Stimulated activated naive B cell treated with anti-CD40 and anti-IgM and Interleukin-4, amounts not matched to agents 10 μg/mL and 1 μg/mL and 100 μg/mL, for 72 hours (primary cell): ENCODE results near the gene FHAD1.

Experiments
- ATAC-seq, 2 donors: fragments of 150-1000 bp; cut with Tn5 transposase; replicated peaks; 2 replicates each; pipeline ENCODE4 v1.10.0; 2021; ENCODE audit warnings: moderate library complexity in 1 of 2
- DNase-seq: peaks from one replicate; pipeline ENCODE4 v3.0.0; 2021
- H3K27ac Mint-ChIP-seq: one replicate; pipeline ENCODE4 v1.8.0; 2022; ENCODE audit warnings: mild to moderate bottlenecking, mixed read lengths
- H3K27me3 Mint-ChIP-seq, 2 donors: one replicate each; pipeline ENCODE4 v1.8.0; 2022; ENCODE audit warnings: mixed read lengths in 2 of 2
- H3K36me3 Mint-ChIP-seq, 2 donors: one replicate each; pipeline ENCODE4 v1.8.0; 2022; ENCODE audit warnings: mixed read lengths in 2 of 2, mild to moderate bottlenecking in 1 of 2
- H3K4me1 Mint-ChIP-seq, 2 donors: one replicate each; pipeline ENCODE4 v1.8.0; 2022; ENCODE audit warnings: mixed read lengths in 2 of 2, mild to moderate bottlenecking in 1 of 2
- H3K4me3 Mint-ChIP-seq, 2 donors: one replicate each; pipeline ENCODE4 v1.8.0; 2022; ENCODE audit warnings: mild to moderate bottlenecking in 2 of 2, mixed read lengths in 2 of 2, moderate library complexity in 1 of 2
- H3K9me3 Mint-ChIP-seq, 2 donors: one replicate each; pipeline ENCODE4 v1.8.0; 2022; ENCODE audit warnings: mixed read lengths in 2 of 2, mild to moderate bottlenecking in 1 of 2

The FHAD1 gene

DNA sequence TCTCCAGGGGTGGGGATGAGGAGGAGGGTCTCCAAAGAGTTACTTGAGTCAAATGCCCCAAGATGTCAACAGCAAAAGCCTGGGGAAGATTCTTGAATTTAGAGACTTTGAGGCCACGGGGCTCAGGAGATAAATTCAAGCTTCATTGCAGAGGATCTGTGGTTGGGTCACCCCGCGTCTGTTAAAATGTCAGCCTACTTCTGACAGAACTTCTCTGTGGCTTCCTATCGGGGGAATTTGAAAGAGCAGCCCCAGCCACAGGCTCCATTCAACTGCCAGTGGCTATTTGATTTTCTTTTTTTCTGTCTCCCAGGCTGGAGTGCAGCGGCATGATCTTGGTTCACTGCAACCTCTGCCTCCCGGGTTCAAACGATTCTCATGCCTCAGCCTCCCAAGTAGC, 100.2 kb downstream of the FHAD1 start:
- ATAC-seq (peak; percentile 57 to 68), DNase-seq (no peak)
- Mint-ChIP-seq H3K4me1 (peaks cover 6 to 41% of the 10 kb centered on the region in 2 donors), H3K9me3 (no peaks in the 10 kb centered on the region), H3K27ac (no peak overlapping the region), H3K27me3 (peaks cover 47 to 50% of the 10 kb centered on the region in 2 donors), H3K4me3 (no peak overlapping the region), H3K36me3 (no peaks in the 10 kb centered on the region)

- Mint-ChIP-seq H3K4me3 (no peak overlapping the region), H3K27ac (no peak overlapping the region), H3K9me3 (no peaks in the 10 kb centered on the region), H3K4me1 (peaks cover 9 to 42% of the 10 kb centered on the region in 2 donors), H3K36me3 (no peaks in the 10 kb centered on the region), H3K27me3 (peaks cover 46 to 54% of the 10 kb centered on the region in 2 donors)
- DNase-seq: no peak
- ATAC-seq: no peak
Measured at GRCh38 chr1:15348648-15349047, 101.6 kb downstream of the FHAD1 start.

- H3K4me1 Mint-ChIP-seq: peaks cover 9 to 39% of the 10 kb centered on the region in 2 donors
- DNase-seq: no peak
Measured at GRCh38 chr1:15349133-15349532, 102.1 kb downstream of the FHAD1 start.

DNA sequence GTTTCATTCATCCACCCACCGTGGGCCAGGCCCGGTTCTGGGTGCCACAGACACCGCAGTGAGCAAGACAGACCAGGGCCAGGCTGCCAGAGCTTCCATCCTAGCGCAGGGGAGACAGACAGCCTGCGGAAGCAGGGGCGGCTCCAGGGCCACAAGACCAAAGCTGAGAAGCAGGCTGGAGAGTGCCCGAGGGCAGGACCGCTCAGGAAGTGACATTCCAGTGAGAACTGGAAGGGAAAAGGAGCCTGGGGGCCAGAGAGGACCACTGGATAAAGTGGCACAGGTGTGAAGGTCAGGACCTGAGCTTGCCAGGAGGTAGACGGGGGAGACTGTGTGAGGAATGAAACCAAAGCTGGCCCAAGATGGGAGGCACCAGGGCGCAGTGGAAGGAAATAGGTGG, 103.1 kb downstream of the FHAD1 start:
- peaks cover 9 to 33% of the 10 kb centered on the region in 2 donors for H3K4me1 Mint-ChIP-seq
- H3K36me3 Mint-ChIP-seq: no peaks in the 10 kb centered on the region
- no peak overlapping the region for H3K27ac Mint-ChIP-seq
- H3K27me3 Mint-ChIP-seq: peaks cover 34 to 48% of the 10 kb centered on the region in 2 donors
- no peak overlapping the region for H3K4me3 Mint-ChIP-seq
- H3K9me3 Mint-ChIP-seq: no peaks in the 10 kb centered on the region
- ATAC-seq: no peak
- no peak for DNase-seq

More at GRCh38 chr1:15349133-15349532, 102.1 kb downstream of the FHAD1 start:
- H3K4me3 Mint-ChIP-seq: no peak overlapping the region
- H3K27ac Mint-ChIP-seq: no peak overlapping the region
- no peaks in the 10 kb centered on the region for H3K9me3 Mint-ChIP-seq
- no peak for ATAC-seq
- H3K27me3 Mint-ChIP-seq: peaks cover 41 to 53% of the 10 kb centered on the region in 2 donors
- H3K36me3 Mint-ChIP-seq: no peaks in the 10 kb centered on the region

- H3K9me3 Mint-ChIP-seq: no peaks in the 10 kb centered on the region
- ATAC-seq: no peak
- H3K4me3 Mint-ChIP-seq: no peak overlapping the region
- no peak overlapping the region for H3K27ac Mint-ChIP-seq
- H3K27me3 Mint-ChIP-seq: peaks cover 29 to 43% of the 10 kb centered on the region in 2 donors
- no peak for DNase-seq
- no peaks in the 10 kb centered on the region for H3K36me3 Mint-ChIP-seq
- peaks cover 5 to 28% of the 10 kb centered on the region in 2 donors for H3K4me1 Mint-ChIP-seq
Measured at GRCh38 chr1:15350551-15351200, 103.7 kb downstream of the FHAD1 start.

- DNase-seq (no peak), ATAC-seq (no peak)
- no peak overlapping the region for H3K27ac Mint-ChIP-seq
- peaks cover 3 to 22% of the 10 kb centered on the region in 2 donors for H3K4me1 Mint-ChIP-seq
- no peaks in the 10 kb centered on the region for H3K9me3 Mint-ChIP-seq
- H3K27me3 Mint-ChIP-seq: peaks cover 26 to 37% of the 10 kb centered on the region in 2 donors
- no peaks in the 10 kb centered on the region for H3K36me3 Mint-ChIP-seq
- no peak overlapping the region for H3K4me3 Mint-ChIP-seq
Measured at GRCh38 chr1:15351310-15351709, 104.3 kb downstream of the FHAD1 start.

GRCh38 chr1:15352128-15352957, 105.3 kb downstream of the FHAD1 start:
- DNase-seq (no peak), ATAC-seq (peak in 1 of 2 donors; percentile 56)
- Mint-ChIP-seq H3K27ac (no peak overlapping the region), H3K36me3 (no peaks in the 10 kb centered on the region), H3K9me3 (no peaks in the 10 kb centered on the region), H3K27me3 (peaks cover 29 to 38% of the 10 kb centered on the region in 2 donors), H3K4me3 (no peak overlapping the region), H3K4me1 (peaks cover 3 to 15% of the 10 kb centered on the region in 2 donors)

DNA sequence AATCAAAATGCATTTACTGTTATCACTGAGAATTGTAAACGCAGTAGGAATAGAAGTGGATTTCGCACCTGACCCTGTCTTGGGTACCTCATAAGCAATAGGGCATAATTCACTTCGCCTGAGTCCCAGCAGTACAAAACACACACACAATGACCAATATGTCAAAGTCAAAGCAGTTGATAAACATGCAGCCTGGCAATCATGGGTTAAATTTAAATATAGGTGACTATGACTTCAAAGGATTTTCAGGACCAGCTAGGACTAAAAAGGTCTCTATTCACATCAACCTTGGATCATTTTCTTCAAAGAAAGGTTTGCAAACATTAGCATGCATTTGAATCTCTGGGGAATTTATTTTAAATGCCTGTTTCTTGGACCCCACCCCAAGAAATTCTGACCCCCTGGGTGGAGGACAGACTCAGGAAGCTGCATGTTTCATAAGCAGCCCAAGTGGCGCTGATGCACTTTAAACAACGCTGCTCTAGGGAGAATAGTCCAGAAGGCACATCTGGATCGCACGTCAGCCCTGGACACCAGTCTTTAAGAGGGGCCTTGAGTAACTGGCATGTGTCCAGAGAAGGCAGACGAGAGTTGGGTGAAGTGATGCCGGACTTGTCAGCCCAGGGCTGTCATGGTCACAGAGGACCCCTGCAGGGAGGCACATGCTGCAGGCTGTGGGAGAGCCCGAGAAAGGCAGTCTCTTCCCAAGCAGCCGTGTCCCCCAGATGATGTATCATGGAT, 107.0 kb downstream of the FHAD1 start:
- ATAC-seq (no peak), DNase-seq (no peak)
- H3K4me1 Mint-ChIP-seq: peaks cover 3 to 9% of the 10 kb centered on the region in 2 donors
- H3K9me3 Mint-ChIP-seq: no peaks in the 10 kb centered on the region
- no peak overlapping the region for H3K4me3 Mint-ChIP-seq
- no peaks in the 10 kb centered on the region for H3K36me3 Mint-ChIP-seq
- no peak overlapping the region for H3K27ac Mint-ChIP-seq
- peaks cover 23 to 43% of the 10 kb centered on the region in 2 donors for H3K27me3 Mint-ChIP-seq

- Mint-ChIP-seq H3K27me3 (peaks cover 23 to 43% of the 10 kb centered on the region in 2 donors), H3K36me3 (no peaks in the 10 kb centered on the region), H3K4me1 (peaks cover 3 to 9% of the 10 kb centered on the region in 2 donors), H3K27ac (no peak overlapping the region), H3K9me3 (no peaks in the 10 kb centered on the region), H3K4me3 (no peak overlapping the region)
- no peak for DNase-seq
- no peak for ATAC-seq
Measured at GRCh38 chr1:15354580-15354965, 107.5 kb downstream of the FHAD1 start.

DNA sequence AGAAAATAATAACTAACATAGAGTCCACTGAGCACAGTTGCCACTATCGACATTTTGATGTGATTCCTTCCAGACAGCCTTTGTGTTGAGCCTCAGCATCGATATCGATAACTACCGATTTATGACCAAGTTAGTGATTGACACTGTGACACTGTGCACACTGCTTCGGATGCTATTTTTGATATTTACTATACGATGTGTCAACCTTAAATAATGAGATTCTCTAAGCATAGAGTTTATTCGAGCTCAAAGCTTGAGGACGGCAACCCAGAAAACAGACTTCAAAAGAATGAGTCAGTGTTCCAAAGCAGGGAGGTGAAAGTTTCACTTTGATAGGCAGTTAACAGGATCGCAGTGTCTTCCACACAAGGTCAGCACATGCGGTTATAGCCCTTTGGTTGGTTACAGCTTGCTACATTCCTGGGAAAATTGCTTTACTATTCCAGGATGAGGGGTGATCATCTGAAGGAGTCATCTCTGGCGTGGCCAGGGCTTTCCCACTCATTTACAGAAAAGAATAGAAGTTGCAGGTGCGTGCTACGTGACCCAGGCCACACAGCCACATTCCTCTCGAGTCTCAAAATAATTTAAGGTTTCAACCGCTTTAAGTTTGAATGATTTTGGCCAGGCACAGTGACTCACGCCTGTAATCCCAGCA, 109.1 kb downstream of the FHAD1 start:
- ATAC-seq (no peak), DNase-seq (no peak)
- Mint-ChIP-seq H3K4me1 (peaks cover 3 to 9% of the 10 kb centered on the region in 2 donors), H3K36me3 (no peaks in the 10 kb centered on the region), H3K27me3 (peaks cover 14 to 32% of the 10 kb centered on the region in 2 donors), H3K27ac (no peak overlapping the region), H3K9me3 (no peaks in the 10 kb centered on the region), H3K4me3 (no peak overlapping the region)

- Mint-ChIP-seq H3K36me3 (no peaks in the 10 kb centered on the region), H3K27me3 (peaks cover 4 to 20% of the 10 kb centered on the region in 2 donors), H3K27ac (no peak overlapping the region), H3K4me3 (no peak overlapping the region), H3K9me3 (no peaks in the 10 kb centered on the region), H3K4me1 (peaks cover 0 to 3% of the 10 kb centered on the region in 2 donors)
- no peak for ATAC-seq
- no peak for DNase-seq
Measured at GRCh38 chr1:15357612-15358207, 110.7 kb downstream of the FHAD1 start.

- no peaks in the 10 kb centered on the region for H3K9me3 Mint-ChIP-seq
- H3K4me1 Mint-ChIP-seq: peaks cover 0 to 5% of the 10 kb centered on the region in 2 donors
- H3K36me3 Mint-ChIP-seq: no peaks in the 10 kb centered on the region
- DNase-seq: no peak
- no peak overlapping the region for H3K27ac Mint-ChIP-seq
- H3K4me3 Mint-ChIP-seq: no peak overlapping the region
- peaks cover 4 to 13% of the 10 kb centered on the region in 2 donors for H3K27me3 Mint-ChIP-seq
- no peak for ATAC-seq
Measured at GRCh38 chr1:15358565-15359133, 111.6 kb downstream of the FHAD1 start.

DNA sequence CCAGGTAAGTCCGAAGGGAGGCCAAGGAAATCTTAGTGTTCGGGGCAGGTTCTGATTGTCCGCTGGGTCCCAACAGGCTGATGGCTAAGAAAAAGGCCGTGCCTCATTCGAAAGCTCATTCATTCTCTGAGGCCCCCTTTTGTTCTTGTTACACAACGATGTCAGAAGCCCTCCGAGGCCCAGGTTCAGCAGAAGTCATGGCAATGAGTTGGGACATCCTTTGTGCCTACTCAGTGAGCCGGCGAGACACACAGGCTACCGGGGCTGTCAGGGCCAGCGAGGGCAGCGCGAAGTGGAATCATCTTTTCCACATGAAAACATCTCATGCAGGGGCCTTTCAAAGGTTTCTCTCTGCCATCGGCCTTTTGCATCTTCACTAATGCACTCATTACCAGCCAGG, 113.7 kb downstream of the FHAD1 start:
- peaks cover 6 to 11% of the 10 kb centered on the region in 2 donors for H3K27me3 Mint-ChIP-seq
- no peak overlapping the region for H3K4me3 Mint-ChIP-seq
- ATAC-seq: no peak
- no peak overlapping the region for H3K27ac Mint-ChIP-seq
- peaks cover 0 to 5% of the 10 kb centered on the region in 2 donors for H3K4me1 Mint-ChIP-seq
- DNase-seq: no peak
- H3K9me3 Mint-ChIP-seq: no peaks in the 10 kb centered on the region
- H3K36me3 Mint-ChIP-seq: no peaks in the 10 kb centered on the region
